HG02610 (cell line): ENCODE measurements around the gene GNS.
A peak's percentile ranks its signal among the peaks of the same experiment; 100 is the strongest.
"Not testable (repeated sequence)": the region's sequence is repeated elsewhere in the genome, so short reads cannot be mapped to it uniquely, and the experiment has no call there.

Experiments used
- ATAC-seq: cut with Tn5 transposase; IDR thresholded peaks from one replicate; pipeline ENCODE4 v1.9.1; 2021; ENCODE audit warnings: mild to moderate bottlenecking, moderate library complexity; ENCODE audit not compliant: unreplicated experiment

The GNS gene

GRCh38 chr12:64699504-64700115 lies 59.6 kb downstream of the GNS start:
- no peak for ATAC-seq

- no peak for ATAC-seq
These were observed 63.0 kb downstream of the GNS start for GRCh38 chr12:64696080-64696741.

- ATAC-seq, result no peak
These were observed 63.7 kb downstream of the GNS start for GRCh38 chr12:64695550-64695949.

- ATAC-seq, result no peak
These were observed 64.8 kb downstream of the GNS start for GRCh38 chr12:64694130-64695040.

GRCh38 chr12:64691795-64692583 lies 67.2 kb downstream of the GNS start:
- no peak for ATAC-seq

DNA sequence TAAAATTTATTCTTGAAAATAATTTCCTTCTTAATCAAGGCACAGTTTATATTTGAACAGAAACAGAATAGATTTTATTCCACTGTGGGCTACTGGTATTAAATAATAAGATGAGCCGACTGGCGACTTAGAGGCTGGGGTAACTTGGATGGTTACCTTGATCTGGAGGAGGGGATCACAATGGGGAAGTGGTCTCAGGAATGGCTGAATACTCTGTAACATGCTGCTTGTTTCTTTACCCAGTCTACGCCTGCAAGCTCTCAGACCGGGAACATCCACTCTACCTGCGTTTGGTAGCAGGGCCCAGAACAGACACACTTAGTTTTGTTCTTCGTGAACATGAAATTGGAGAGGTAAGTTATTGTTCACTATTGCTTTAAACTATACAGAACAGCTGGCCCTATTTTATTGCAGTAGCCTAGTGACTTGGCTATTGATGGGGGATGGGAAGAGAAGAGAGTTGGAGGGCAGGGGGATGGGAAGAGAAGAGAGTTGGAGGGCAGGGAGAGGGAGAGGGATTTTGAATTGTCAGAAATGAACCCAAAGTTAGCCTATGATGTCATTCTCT lies 67.9 kb downstream of the GNS start:
- ATAC-seq, result no peak

DNA sequence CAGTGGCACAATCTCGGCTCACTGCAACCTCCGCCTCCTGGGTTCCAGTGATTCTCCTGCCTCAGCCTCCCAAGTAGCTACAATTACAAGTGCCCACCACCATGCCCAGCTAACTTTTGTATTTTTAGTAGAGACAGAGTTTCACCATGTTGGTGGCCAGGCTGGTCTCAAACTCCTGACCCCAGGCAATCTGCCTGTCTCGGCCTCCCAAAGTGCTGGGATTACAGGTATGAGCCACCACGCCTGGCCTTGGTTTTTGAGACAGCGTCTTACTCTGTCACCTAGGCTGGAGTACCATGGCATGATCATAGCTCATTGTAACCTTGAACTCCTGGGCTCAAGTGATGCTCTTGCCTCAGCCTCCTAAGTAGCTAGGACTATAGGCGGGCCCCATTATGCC lies 69.0 kb downstream of the GNS start:
- not testable (repeated sequence) for ATAC-seq

DNA sequence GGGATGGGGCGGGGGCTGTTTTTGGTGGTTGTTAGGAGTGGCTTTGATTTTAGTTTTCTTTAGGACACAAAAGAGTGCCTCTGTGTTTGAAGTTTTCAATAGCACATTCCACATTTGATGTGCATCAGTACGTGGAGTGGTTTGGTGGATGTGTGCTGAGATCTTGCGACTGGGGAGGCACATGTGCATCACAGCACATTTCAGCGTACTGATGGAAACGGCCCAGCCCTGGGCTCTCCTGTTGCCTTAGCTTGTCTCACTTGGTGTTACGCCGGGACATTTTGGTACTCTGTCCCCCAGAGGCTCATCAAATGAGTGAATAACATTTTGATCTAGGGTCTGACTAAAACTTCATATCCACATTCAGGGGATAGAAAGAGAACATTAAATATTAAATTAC lies 70.5 kb downstream of the GNS start:
- ATAC-seq, result no peak

DNA sequence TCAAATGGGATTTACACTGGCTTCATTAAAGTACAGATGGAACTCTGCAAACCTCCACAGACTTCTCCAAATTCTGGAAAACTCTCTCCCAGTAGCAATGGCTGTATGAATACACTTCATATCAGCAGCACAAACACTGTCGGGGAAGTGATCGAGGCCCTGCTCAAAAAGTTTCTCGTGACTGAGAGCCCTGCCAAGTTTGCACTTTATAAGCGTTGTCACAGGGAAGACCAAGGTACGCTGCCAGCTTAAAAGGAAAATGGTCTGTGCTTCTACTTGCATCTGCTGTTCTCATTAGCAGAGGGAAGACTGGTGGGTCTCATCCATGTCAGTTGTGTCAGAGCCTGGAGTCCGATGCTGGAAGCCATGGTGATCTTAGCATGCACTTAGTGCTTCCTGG lies 71.0 kb downstream of the GNS start:
- no peak for ATAC-seq

DNA sequence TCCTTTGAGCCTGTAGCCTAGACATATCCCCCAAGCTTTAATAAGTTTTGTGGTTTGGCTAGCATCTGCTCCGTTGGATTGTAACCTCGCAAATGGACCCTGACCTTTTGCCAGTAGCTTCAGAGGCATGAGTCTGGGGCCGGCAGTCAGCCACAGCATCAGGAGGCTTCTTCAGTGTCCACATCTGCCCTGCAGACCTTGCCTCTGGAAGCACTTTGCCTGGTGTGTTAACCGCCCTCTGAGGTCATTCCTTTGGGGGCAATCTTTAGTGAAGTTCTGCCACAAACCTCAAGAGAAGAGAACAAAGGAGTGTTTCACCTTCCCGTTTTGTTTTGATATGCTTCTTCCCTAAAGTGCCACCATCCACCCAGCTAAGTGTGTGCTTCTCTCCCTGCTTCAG lies 71.4 kb downstream of the GNS start:
- no peak for ATAC-seq

DNA sequence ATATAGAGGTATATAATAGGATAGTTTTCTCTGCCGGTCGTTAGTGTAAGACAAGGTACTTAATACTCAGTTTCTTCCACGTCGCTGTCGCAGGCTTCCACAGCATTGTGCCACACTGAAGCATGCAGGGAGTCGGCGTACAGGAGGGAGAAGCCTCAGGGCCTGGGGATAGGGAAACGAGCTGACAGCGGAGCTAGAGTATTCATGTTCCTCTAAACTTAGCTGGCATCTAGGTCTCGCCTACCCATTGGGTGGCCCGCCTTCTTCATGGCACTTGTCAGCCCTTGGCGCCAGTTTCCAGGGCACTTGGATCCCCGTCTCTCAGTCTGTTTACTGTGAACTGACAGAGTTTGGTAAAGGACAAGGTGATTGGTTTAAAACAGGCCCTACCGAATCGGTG lies 73.6 kb downstream of the GNS start:
- no peak for ATAC-seq

GRCh38 chr12:64685050-64685449 lies 74.2 kb downstream of the GNS start:
- no peak for ATAC-seq

DNA sequence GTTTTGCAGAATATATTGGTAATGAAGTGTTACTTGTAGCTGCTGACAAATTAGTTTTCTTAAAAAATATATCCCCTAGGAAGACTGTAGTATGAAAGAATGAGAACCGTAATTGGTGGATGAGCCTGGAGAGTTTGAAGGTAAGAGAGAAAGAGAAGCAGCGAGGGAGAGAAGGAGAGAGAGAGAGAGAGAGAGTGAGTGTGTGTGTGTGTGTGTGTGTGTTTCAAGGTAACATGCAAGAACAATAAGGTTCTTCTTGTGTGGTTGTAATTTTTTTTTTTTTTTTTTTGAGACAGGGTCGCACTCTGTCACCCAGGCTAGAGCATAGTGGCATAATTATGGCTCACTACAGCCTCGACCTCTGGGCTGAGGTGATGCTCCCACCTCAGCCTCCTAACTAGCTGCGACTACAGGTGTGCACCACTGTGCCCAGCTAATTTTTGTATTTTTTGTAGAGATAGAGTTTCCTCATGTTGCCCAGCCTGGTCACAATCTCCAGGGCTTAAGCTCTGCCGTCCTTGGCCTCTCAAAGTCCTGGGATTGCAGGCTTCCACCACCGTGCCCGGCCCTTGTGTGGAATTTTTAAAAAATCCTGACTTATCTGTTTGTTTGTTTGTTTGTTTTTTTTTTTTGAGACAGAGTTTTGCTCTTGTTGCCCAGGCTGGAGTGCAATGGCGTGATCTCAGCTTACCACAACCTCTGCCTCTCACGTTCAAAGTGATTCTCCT lies 75.2 kb downstream of the GNS start:
- no peak for ATAC-seq

DNA sequence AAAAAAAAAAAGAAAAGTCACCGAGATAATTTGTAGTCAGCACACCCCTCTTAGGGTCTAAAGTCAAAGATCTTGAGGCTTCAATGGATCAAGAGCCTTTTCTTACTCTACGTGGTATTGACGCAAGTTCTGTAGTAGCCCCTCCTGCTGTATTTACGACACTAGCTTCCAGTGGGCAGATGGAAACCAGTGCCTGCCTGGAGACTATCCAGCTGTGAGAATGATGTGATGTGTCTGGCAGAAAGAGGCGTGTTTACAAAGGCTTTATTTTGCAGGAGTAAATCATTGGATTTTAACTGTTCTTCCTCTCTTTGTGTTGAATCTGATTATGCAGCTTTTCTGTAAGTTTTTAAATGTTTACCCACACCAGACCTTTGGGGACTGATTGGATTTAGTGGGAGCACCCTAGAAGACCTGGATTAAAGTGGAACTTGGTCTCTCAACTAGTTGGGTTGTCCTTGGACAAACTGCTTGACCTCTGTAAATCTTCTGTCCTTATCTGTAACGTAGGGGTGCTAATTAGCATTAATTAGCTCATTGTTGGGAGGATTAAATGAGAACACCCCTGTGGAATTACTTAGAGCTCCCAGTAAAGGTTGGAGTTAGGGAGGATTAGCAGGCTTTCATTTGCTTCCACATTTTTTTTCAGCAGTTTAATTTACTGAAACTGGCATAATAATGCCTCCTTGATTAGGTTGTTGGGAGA lies 76.5 kb downstream of the GNS start:
- ATAC-seq, result no peak

- peak; percentile 65 for ATAC-seq
These were observed 77.8 kb downstream of the GNS start for GRCh38 chr12:64681200-64682052.

DNA sequence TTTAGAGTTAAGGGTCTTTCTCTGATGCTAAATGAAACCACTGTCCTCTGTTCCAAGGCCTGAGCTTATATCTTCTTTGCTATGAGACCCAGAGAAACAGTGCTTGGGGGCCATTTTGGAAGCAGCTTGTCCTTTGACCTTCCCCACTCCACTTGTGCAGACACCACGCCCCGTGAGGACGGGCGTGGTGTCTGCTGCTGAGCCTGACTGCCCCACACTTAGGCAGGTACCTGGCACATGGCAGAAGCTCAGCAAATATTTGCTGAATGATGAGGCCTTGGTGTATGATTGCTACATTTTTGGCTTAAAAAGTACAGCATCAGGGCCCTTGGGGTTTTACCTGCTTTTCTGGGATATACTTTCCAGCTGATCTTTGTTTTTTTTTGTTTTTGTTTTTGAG lies 79.0 kb downstream of the GNS start:
- ATAC-seq, result no peak

- ATAC-seq, result peak; percentile 47
These were observed 79.7 kb downstream of the GNS start for GRCh38 chr12:64679487-64680001.

- ATAC-seq, result no peak
These were observed 80.4 kb downstream of the GNS start for GRCh38 chr12:64678835-64679234.
